Adrenal gland (tissue), 5 donors: ENCODE measurements around the gene ZNF30.

Source experiments
- CTCF ChIP-seq, 6 experiments: fragments of 450-650 bp in 4 of 6; fragments of 200-600 bp in 2 of 6; sonication (generic) in 1 of 6; IDR thresholded peaks; 1 replicate in 5 of 6; 2 replicates in 1 of 6; pipeline versions ENCODE4 v1.5.1 to v1.8.0; 2016 to 2021; ENCODE audit warnings: antibody characterized with exemption in 6 of 6, mild to moderate bottlenecking in 2 of 6, moderate library complexity in 1 of 6
- POLR2A ChIP-seq, 2 donors: fragments of 450-650 bp; IDR thresholded peaks; one replicate each; pipeline ENCODE4 v1.6.1; 2017; ENCODE audit warnings: antibody characterized with exemption in 2 of 2, mild to moderate bottlenecking in 2 of 2, moderate library complexity in 1 of 2
- donor health status: DM: no; HTN: no; CAD: no.

- TF ChIP-seq CTCF (IDR thresholded peaks at IDR 0.05) = no peak
- no peak for TF ChIP-seq POLR2A (IDR thresholded peaks at IDR 0.05)
Observed at GRCh38 chr19:34910770-34911169, 15.9 kb upstream of the ZNF30 start.
